NK-92 (cell line): ENCODE results near the gene HSPE1.
"Not testable (repeated sequence)": the region's sequence is repeated elsewhere in the genome, so short reads cannot be mapped to it uniquely, and the experiment has no call there.

Experiments
- DNase-seq: peaks from one replicate; lab custom pipeline; 2025; ENCODE audit not compliant: unreplicated experiment; lab: John Stamatoyannopoulos, UW

HSPE1 gene

GRCh38 chr2:197498235-197498936 is 1.8 kb upstream of the HSPE1 start:
- DNase-seq = no peak

GRCh38 chr2:197498937-197499593 is 1.1 kb upstream of the HSPE1 start:
- no peak for DNase-seq

GRCh38 chr2:197500503-197501131 is 438 bp downstream of the HSPE1 start:
- DNase-seq = no peak

DNA sequence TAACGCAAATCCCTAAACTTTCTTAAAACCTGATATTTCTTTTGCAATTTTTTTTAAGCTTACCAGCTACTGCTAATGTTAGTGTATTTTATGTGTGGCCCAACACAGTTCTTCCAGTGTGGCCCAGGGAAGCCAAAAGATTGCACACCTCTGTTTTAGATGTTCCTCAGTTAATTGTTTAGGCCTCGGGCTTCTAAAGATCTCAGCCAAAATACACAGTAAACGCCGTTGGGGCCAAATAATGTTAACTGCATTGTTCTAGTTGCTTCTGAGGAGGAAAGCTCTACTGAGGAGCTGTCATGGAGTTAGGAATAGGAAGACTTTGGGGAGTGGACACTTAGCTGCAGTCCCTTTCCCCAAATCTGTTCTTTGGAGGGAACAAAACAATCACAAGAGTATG is 2.0 kb downstream of the HSPE1 start:
- no peak for DNase-seq

DNA sequence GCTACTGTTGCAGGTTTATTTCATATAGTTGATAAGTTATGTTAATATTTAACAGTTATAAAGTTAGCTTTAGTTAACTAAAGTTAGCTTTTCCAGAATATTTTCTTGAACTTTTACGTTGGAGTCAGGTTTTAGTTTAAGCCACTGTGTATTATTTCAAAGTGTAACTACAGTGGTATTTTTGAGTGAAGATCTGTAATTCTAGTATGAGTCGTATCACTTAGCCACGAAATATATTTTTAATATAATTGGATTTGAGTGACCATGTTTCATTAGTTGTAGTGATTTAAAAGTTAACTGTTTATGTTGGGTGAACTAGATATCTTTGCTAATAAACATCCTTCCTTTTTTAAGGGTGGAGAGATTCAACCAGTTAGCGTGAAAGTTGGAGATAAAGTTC is 2.5 kb downstream of the HSPE1 start:
- no peak for DNase-seq

GRCh38 chr2:197504000-197504399 is 3.8 kb downstream of the HSPE1 start:
- DNase-seq = no peak

GRCh38 chr2:197504512-197504911 is 4.3 kb downstream of the HSPE1 start:
- DNase-seq = no peak

- no peak for DNase-seq
Measured at GRCh38 chr2:197506658-197507057, 6.5 kb downstream of the HSPE1 start.

GRCh38 chr2:197513915-197514314 is 13.7 kb downstream of the HSPE1 start:
- no peak for DNase-seq

- DNase-seq = no peak
Measured at GRCh38 chr2:197514754-197515153, 14.6 kb downstream of the HSPE1 start.

- no peak for DNase-seq
Measured at GRCh38 chr2:197515315-197515738, 15.1 kb downstream of the HSPE1 start.

DNA sequence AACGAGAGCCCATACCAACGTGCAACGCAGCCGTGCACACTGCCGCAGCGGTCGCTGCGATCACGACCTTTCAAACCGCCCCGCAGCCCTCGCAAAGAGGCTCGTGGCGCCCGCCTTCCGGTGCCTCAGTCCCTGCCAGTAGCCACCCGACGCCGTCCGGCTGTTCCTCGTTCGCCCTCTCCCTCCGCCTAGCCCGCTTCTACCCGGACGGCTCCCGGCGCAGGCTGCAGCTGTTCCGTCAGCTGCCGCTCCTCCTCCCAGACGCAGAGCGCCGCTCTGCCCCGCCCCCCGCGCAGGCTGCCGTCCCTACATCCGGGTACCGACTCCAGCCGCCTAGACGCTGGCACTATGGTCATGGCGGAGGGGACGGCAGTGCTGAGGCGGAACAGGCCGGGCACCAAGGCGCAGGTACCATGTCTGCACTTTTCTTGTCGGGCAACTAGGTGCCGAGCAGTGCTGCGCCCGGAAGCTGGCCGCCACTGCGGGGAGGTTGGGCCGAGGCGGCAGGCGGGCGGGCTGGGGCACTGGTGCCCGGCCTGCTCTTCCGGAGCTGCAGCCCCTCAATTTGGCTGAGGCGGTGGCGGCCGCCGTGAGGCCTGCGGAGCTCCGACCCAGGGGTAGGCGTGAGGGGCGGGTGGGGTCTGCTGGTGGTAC is 15.7 kb downstream of the HSPE1 start, which contains the start of gene MOB4:
Gene MOB4, plus strand, starts transcription at position 328 of the 654 bp plus-strand sequence. Its CDS starts 21 bp downstream, at position 349.
- peak; percentile 50 for DNase-seq

DNA sequence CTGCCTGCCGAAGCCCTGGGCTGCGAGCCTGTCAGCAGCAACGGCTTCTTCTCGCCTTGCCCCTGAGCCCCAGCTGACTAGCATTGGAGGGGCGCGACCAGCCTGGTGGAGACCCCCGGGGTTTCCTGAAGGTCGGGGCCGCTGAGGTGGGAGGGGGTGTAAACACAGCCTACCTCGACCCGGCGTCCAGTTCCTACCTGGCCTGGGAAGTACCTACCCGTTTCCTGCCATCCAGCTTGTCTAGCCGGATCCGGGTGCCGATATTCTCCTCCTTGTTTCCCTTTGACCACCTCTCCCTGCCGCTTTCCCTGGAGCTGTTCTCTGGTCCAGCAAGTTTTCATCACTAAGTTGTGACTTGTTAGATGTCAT is 16.2 kb downstream of the HSPE1 start:
- no peak for DNase-seq

DNA sequence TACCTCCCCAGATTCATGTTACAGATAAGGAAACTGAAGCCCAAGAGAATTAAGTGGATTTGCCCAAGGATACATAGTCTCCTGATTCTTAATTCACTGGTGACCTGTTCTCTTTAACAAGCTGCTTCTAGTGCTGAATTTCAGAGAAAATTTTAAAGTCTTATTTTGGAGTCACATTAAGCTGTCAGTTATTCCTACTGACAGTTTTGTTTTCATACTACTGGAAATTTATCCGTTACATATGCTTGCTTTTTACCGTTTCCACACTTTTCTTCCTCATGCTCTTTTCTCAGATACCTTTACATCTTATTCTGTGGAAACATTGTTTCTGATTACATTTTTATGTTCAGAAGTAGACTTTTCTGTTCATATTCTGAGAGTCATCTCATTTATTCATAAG is 17.0 kb downstream of the HSPE1 start:
- no peak for DNase-seq

DNA sequence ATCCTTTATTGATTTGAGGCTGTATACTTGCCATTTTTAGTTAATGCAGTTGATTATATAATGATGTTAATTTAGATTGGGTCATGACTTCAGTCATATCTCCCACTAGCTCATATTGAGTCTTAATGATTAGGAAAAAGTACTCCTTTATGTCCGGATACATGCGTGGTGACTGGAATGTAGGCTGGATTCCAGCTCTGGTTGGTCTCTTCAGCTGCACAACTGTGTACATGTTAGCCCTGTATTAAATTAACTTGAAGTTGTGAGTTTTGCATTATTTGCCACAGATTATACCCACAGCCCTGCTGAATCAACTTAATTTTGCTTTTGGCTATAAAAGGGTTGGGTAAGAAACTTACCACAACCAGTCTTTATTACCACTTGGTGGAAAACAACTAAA is 38.2 kb downstream of the HSPE1 start:
- no peak for DNase-seq

GRCh38 chr2:197539734-197540133 is 39.6 kb downstream of the HSPE1 start:
- no peak for DNase-seq

DNA sequence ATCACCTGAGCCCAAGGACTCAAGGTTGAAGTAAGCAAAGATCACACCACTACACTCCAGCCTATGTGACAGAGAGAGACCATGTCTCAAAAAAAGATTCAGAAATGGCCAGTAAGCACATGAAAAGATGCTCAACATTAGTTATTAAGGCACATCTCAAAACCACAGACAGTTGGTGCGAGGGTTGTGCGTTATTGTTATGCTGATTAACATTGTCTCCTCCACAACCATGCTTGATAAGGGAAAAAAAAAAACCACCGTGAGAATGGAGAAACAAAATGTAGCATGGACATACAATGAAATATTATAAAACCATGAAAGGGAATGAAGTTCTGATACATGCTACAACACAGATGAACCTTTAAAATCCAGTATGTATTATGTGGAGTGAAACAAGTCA is 43.0 kb downstream of the HSPE1 start:
- no peak for DNase-seq

DNA sequence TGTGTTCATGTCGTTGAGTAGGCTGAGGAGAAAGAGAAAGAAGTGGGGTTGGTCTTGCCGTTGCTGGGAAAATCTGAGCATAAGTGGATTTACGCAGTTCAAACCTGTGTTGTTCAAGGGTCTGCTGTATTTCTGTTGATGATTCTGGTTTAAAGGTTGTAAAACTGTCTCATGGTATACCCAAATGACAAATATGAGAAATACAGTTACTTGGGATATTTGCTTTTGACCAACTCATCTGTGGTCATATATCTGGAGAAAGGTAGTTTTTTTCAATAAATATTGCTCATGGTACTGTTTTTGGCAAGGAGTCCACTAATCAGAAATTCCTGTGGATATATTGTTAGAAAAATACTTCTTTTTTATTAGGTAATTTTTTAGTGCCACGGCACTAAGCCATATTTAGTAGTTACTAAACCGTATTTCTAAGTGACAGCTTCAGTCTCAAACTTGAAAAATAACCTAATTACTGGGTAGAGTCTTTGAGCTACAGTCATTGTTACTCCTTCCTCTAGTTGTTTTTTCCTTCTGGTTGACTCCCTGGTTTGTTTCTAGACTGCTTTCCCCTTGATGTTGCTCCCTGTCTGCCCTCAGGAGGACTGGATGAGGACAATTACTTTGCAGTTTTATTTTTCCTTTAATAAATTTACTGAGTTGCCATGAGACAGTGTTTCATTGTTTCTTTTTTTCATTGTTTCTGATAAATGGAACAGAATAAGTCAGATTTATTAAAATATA is 47.2 kb downstream of the HSPE1 start:
- DNase-seq = no peak

- no peak for DNase-seq
Measured at GRCh38 chr2:197548582-197548981, 48.4 kb downstream of the HSPE1 start.

GRCh38 chr2:197551260-197551659 is 51.1 kb downstream of the HSPE1 start:
- DNase-seq = not testable (repeated sequence)
